ENCODE measurements around the gene SLC6A13. TPM values are rescaled to one million over a fixed set of nuclear protein-coding genes. Genes with fewer than 3 reads are reported as not detected.

The SLC6A13 gene
- total RNA-seq, 1 experiment from 2014 or later = not detected

GRCh38 chr12:295132-295531, 32.5 kb upstream of the SLC6A13 start:
- Mint-ChIP-seq H3K27ac (no peak overlapping the region), H3K4me3 (no peak overlapping the region), H3K4me1 (peaks cover 0 to 5% of the 10 kb centered on the region in 2 experiments; a peak in 2 of 4 replicates), H3K9me3 (peaks cover 10 to 12% of the 10 kb centered on the region in 2 experiments), H3K27me3 (ENCODE audit: low read depth) (no peaks in the 10 kb centered on the region), H3K36me3 (ENCODE audit: insufficient read depth in 1 of 3, low read depth in 3 of 3) (peaks cover 36 to 80% (median 61%) of the 10 kb centered on the region in 3 experiments)
- H3K23me2 ChIP-seq (ENCODE audit: insufficient read length, low read depth, low read length, poor library complexity, severe bottlenecking) = no peaks in the 10 kb centered on the region
- no peak overlapping the region for H3T11ph ChIP-seq (ENCODE audit: low read length)
- H3K14ac ChIP-seq (ENCODE audit: insufficient read depth, low read length) = no peak overlapping the region
- H3K27me3 ChIP-seq (ENCODE audit: insufficient read depth, low read length) = no peaks in the 10 kb centered on the region
- H3K4me1 ChIP-seq (ENCODE audit: insufficient read depth, low read length) = no peaks in the 10 kb centered on the region
- no peak overlapping the region for H3K4ac ChIP-seq (ENCODE audit: low read depth, low read length)
- no peak overlapping the region for H2AK5ac ChIP-seq (ENCODE audit: insufficient read length, low read length)
- no peak for DNase-seq
- H3K4me2 ChIP-seq (ENCODE audit: insufficient read depth, insufficient read length, low read length) = no peak overlapping the region
- H2BK120ac ChIP-seq (ENCODE audit: low read depth, low read length, poor library complexity, severe bottlenecking) = no peak overlapping the region
- TF ChIP-seq, protein P1, sequence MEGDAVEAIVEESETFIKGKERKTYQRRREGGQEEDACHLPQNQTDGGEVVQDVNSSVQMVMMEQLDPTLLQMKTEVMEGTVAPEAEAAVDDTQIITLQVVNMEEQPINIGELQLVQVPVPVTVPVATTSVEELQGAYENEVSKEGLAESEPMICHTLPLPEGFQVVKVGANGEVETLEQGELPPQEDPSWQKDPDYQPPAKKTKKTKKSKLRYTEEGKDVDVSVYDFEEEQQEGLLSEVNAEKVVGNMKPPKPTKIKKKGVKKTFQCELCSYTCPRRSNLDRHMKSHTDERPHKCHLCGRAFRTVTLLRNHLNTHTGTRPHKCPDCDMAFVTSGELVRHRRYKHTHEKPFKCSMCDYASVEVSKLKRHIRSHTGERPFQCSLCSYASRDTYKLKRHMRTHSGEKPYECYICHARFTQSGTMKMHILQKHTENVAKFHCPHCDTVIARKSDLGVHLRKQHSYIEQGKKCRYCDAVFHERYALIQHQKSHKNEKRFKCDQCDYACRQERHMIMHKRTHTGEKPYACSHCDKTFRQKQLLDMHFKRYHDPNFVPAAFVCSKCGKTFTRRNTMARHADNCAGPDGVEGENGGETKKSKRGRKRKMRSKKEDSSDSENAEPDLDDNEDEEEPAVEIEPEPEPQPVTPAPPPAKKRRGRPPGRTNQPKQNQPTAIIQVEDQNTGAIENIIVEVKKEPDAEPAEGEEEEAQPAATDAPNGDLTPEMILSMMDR (conservative IDR thresholded peaks at IDR 0.05) = no peak
- H4K8ac ChIP-seq (replicated peaks; ENCODE audit: insufficient read length, low read depth, low read length) = no peak overlapping the region
- no peak overlapping the region for H2BK20ac ChIP-seq (ENCODE audit: low read depth, low read length, poor library complexity, severe bottlenecking)
- no peak overlapping the region for H3K23ac ChIP-seq (ENCODE audit: insufficient read length, low read depth, low read length)
- H4K20me1 ChIP-seq (ENCODE audit: control insufficient read depth, insufficient read depth, insufficient read length) = no peaks in the 10 kb centered on the region
- H4K91ac ChIP-seq (ENCODE audit: insufficient read length, low read depth, low read length) = no peak overlapping the region
- H3K79me1 ChIP-seq (ENCODE audit: insufficient read depth, low read depth, low read length, poor library complexity, severe bottlenecking) = no peaks in the 10 kb centered on the region
- H2BK15ac ChIP-seq (ENCODE audit: low read depth, low read length) = no peak overlapping the region
- no peaks in the 10 kb centered on the region for H3K9me3 ChIP-seq (ENCODE audit: control insufficient read depth, low read depth, low read length)
- no peak overlapping the region for H3K56ac ChIP-seq (ENCODE audit: insufficient read length, low read depth, low read length)
- H3K79me2 ChIP-seq (ENCODE audit: insufficient read depth, low read length) = no peaks in the 10 kb centered on the region; the same call in 1 of the 2 replicates
- no peak overlapping the region for H2BK12ac ChIP-seq (ENCODE audit: insufficient read length, low read depth, low read length)
- no peak overlapping the region for H4K5ac ChIP-seq (ENCODE audit: insufficient read length, low read depth, low read length)
- WGBS (ENCODE audit: extremely low coverage, insufficient read length, low lambda C conversion rate) = no CpG with 5 or more reads among the region's 1 CpG
- no peak overlapping the region for H3K27ac ChIP-seq (ENCODE audit: insufficient read length, low read depth, low read length)
- no peak overlapping the region for H2BK5ac ChIP-seq (ENCODE audit: insufficient read length, low read length)
- H3K9ac ChIP-seq (ENCODE audit: extremely low read depth, insufficient read length, low read length) = no peak overlapping the region
- no peak overlapping the region for H2AFZ ChIP-seq (ENCODE audit: low read length)
- H3K18ac ChIP-seq (ENCODE audit: insufficient read length, low read depth, low read length) = no peak overlapping the region

Data from H9 (cell line).